MM.1S (cell line): Measurements from ENCODE around the gene ZMYM4.

ENCODE experiments used
- DNase-seq: peaks from one replicate; pipeline ENCODE4 v3.0.0-alpha.2; 2015
- H2AFZ ChIP-seq: fragments of 300-600 bp; sonication (generic); 2 replicates; pipeline ENCODE4 v1.6.0; 2016; ENCODE audit warnings: antibody characterized with exemption, low read length
- H3F3A ChIP-seq: fragments of 300-600 bp; sonication (generic); 2 replicates; pipeline ENCODE4 v1.6.1; 2016; ENCODE audit warnings: mild to moderate bottlenecking, antibody characterized with exemption, low read length, moderate library complexity, mixed read lengths; ENCODE audit not compliant: insufficient read depth
- H3K27ac ChIP-seq: fragments of 300-600 bp; sonication (generic); 2 replicates; pipeline ENCODE4 v1.5.1; 2016; ENCODE audit warnings: mild to moderate bottlenecking, low read length
- H3K27me3 ChIP-seq: fragments of 300-600 bp; sonication (generic); replicated peaks from 2 replicates; pipeline ENCODE4 v1.6.0; 2016; ENCODE audit warnings: low read length; ENCODE audit not compliant: insufficient read depth
- H3K36me3 ChIP-seq: fragments of 300-600 bp; sonication (generic); replicated peaks from 2 replicates; pipeline ENCODE4 v1.6.1; 2016; ENCODE audit warnings: mild to moderate bottlenecking, low read length, mixed read lengths; ENCODE audit not compliant: insufficient read depth
- H3K4me1 ChIP-seq: fragments of 300-600 bp; sonication (generic); 2 replicates; pipeline ENCODE4 v1.6.1; 2016; ENCODE audit warnings: low read length, mixed read lengths
- H3K4me2 ChIP-seq: fragments of 300-600 bp; sonication (generic); 2 replicates; pipeline ENCODE4 v1.6.0; 2016; ENCODE audit warnings: low read depth, low read length
- H3K4me3 ChIP-seq: fragments of 300-600 bp; sonication (generic); 2 replicates; pipeline ENCODE4 v1.5.1; 2016; ENCODE audit warnings: low read length, mixed read lengths
- H3K79me2 ChIP-seq: fragments of 300-600 bp; sonication (generic); 2 replicates; pipeline ENCODE4 v1.6.1; 2016; ENCODE audit warnings: mixed run types, low read length, mixed read lengths
- H3K9ac ChIP-seq: fragments of 300-600 bp; sonication (generic); 2 replicates; pipeline ENCODE4 v1.6.1; 2016; ENCODE audit warnings: low read length, mixed read lengths
- H3K9me2 ChIP-seq: fragments of 300-600 bp; sonication (generic); replicated peaks from 2 replicates; pipeline ENCODE4 v1.6.1; 2016; ENCODE audit warnings: mild to moderate bottlenecking, low read length, mixed read lengths; ENCODE audit not compliant: insufficient read depth
- H3K9me3 ChIP-seq: fragments of 300-600 bp; sonication (generic); replicated peaks from 2 replicates; pipeline ENCODE4 v1.6.1; 2016; ENCODE audit warnings: mild to moderate bottlenecking, low read length, mixed read lengths; ENCODE audit not compliant: insufficient read depth
- H4K20me1 ChIP-seq: fragments of 300-600 bp; sonication (generic); 2 replicates; pipeline ENCODE4 v1.6.1; 2016; ENCODE audit warnings: mild to moderate bottlenecking, low read length, moderate library complexity, mixed read lengths; ENCODE audit not compliant: insufficient read depth
- EZH2 ChIP-seq: fragments of 300-600 bp; sonication (generic); optimal IDR thresholded peaks from 2 replicates; pipeline ENCODE3; 2017; ENCODE audit warnings: low read depth, mild to moderate bottlenecking, antibody characterized with exemption, low read length, mixed read lengths
- EZH2phosphoT487 ChIP-seq: fragments of 300-600 bp; sonication (generic); IDR thresholded peaks from 2 replicates; pipeline ENCODE4 v1.6.1; 2018; ENCODE audit warnings: antibody characterized with exemption, low read length
- TF ChIP-seq, protein P1 (sequence below): fragments of 300-600 bp; sonication (generic); IDR thresholded peaks from 2 replicates; pipeline ENCODE4 v1.5.1; 2016; ENCODE audit warnings: antibody characterized with exemption, low read length, mixed read lengths

Gene ZMYM4

DNA sequence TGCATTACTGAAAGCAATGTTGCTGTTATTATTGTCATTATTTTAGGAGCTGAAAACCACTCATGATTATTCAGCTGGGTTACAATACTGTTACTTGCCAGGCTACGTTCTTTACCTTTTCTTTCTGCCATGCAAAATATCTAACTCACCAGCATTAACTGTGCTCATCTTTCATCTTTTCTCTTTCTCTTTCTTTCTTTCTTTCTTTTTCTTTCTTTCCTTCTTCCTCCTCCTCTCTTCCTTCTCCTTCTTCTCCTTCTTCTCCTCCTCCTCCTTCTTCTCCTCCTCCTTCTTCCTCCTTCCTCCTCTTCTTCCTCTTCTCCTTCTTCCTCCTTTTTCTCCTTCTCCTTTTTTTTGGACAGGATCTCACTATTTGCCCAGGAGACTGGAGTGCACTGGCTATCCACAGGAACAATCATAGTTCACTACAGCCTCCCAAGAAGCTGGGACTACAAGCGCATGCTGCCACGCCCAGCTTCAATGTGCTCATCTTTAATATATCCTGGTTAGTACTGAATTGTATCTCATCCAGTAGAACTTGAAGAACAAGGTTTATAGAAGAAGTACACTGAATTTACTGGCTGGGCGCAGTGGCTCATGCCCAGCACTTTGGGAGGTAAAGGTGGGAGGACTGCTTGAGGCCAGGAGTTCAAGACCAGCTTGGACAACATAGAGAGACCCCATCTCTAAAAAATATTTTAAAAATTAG is 6.9 kb upstream of the ZMYM4 start:
- DNase-seq: no peak
- Histone ChIP-seq H3K9me2 (no peaks in the 10 kb centered on the region), H3K36me3 (no peaks in the 10 kb centered on the region), H3F3A (peaks cover 11% of the 10 kb centered on the region; the same call in 1 of the 2 replicates), H3K4me3 (no peak overlapping the region), H3K4me1 (peaks cover 13% of the 10 kb centered on the region), H3K9ac (no peak overlapping the region), H3K9me3 (no peaks in the 10 kb centered on the region), H3K27me3 (no peaks in the 10 kb centered on the region), H4K20me1 (no peaks in the 10 kb centered on the region), H3K79me2 (no peaks in the 10 kb centered on the region), H2AFZ (no peak overlapping the region), H3K4me2 (no peak overlapping the region), H3K27ac (no peak overlapping the region)
- no peak for TF ChIP-seq EZH2phosphoT487

DNA sequence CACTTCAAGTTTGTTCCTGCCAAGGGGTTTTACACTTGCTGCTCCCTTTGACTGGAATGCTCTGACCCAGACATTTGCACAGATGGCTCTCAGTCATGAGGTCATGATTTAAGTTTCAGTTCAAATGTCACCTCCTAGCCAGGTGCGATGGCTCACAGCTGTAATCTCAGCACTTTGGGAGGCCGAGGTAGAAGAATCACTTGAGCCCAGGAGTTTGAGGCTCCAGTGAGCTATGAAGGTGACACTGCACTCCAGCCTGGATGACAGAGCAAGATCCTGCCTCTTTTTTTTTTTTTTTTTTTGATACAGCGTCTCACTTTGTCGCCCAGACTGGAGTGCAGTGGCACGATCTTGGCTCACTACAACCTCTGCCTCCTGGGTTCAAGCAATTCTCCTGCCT is 4.5 kb upstream of the ZMYM4 start:
- Histone ChIP-seq H3K27me3 (no peaks in the 10 kb centered on the region), H3K9me3 (no peaks in the 10 kb centered on the region), H3K4me2 (peak overlapping the region; percentile 34; the same call in 1 of the 2 replicates), H3K36me3 (no peaks in the 10 kb centered on the region), H3K27ac (peak overlapping the region; percentile 36; the same call in 1 of the 2 replicates), H3K9ac (no peak overlapping the region), H3K9me2 (no peaks in the 10 kb centered on the region), H2AFZ (peak overlapping the region; percentile 36; the same call in 1 of the 2 replicates), H3K79me2 (peaks cover 3% of the 10 kb centered on the region), H3K4me3 (no peak overlapping the region), H3K4me1 (peaks cover 18% of the 10 kb centered on the region), H3F3A (peaks cover 11% of the 10 kb centered on the region; the same call in 1 of the 2 replicates), H4K20me1 (no peaks in the 10 kb centered on the region)
- DNase-seq: peak; percentile 76
- TF ChIP-seq, protein P1, sequence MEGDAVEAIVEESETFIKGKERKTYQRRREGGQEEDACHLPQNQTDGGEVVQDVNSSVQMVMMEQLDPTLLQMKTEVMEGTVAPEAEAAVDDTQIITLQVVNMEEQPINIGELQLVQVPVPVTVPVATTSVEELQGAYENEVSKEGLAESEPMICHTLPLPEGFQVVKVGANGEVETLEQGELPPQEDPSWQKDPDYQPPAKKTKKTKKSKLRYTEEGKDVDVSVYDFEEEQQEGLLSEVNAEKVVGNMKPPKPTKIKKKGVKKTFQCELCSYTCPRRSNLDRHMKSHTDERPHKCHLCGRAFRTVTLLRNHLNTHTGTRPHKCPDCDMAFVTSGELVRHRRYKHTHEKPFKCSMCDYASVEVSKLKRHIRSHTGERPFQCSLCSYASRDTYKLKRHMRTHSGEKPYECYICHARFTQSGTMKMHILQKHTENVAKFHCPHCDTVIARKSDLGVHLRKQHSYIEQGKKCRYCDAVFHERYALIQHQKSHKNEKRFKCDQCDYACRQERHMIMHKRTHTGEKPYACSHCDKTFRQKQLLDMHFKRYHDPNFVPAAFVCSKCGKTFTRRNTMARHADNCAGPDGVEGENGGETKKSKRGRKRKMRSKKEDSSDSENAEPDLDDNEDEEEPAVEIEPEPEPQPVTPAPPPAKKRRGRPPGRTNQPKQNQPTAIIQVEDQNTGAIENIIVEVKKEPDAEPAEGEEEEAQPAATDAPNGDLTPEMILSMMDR: no peak
- TF ChIP-seq EZH2: no peak
- TF ChIP-seq EZH2phosphoT487: no peak

DNA sequence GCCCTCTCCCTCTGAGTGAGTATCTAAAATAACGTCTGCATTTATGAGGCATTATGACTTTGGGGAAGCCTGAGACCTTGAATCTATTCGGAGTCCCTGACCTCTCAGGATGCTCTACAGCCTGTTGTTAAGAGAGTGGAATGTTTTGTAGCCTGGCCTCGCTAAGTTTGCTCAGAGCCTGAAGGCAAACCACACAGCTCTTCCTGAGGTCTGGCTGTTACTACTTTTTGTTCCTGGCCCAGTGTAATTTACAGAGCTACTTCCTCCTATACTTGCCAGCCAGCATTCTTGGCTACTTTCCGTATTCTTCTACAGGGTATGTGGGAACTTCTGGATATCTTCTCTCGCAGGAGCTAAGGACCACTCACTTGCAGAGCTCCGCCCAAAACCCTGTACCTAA is 3.6 kb upstream of the ZMYM4 start:
- no peak overlapping the region for H3K9ac ChIP-seq
- H3K4me2 ChIP-seq: peak overlapping the region; percentile 11; the same call in 1 of the 2 replicates
- TF ChIP-seq EZH2: no peak
- TF ChIP-seq EZH2phosphoT487: no peak
- TF ChIP-seq, protein P1: no peak

DNA sequence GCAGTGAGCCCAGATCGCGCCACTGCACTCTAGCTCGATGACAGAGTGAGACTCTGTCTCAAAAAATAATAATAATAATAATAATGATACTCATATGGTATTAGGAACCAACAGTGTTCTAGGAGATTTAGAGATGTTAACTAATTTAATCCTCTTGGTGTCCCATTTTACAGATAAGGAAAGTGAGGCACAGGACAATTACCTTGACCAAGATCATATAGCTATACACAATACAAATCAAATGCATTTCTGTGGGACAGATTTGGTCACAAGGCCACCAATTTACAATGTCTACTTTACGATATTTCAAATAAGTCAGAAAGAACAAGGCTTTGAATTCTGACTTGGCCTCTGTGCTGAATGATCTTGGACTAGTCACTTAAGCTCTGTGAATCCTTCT is 2.2 kb upstream of the ZMYM4 start:
- H3K9ac ChIP-seq: no peak overlapping the region
- no peak overlapping the region for H3K4me2 ChIP-seq
- H3K36me3 ChIP-seq: no peaks in the 10 kb centered on the region
- no peaks in the 10 kb centered on the region for H3K27me3 ChIP-seq
- no peak overlapping the region for H2AFZ ChIP-seq
- no peak for DNase-seq
- peaks cover 26% of the 10 kb centered on the region for H3K79me2 ChIP-seq
- H3K4me3 ChIP-seq: no peak overlapping the region
- peaks cover 14% of the 10 kb centered on the region; the same call in 1 of the 2 replicates for H3F3A ChIP-seq
- no peaks in the 10 kb centered on the region for H3K9me2 ChIP-seq
- TF ChIP-seq, protein P1: no peak
- TF ChIP-seq EZH2phosphoT487 (no peak), EZH2 (no peak)
- no peak overlapping the region for H3K27ac ChIP-seq
- peaks cover 24% of the 10 kb centered on the region for H3K4me1 ChIP-seq
- H4K20me1 ChIP-seq: no peaks in the 10 kb centered on the region
- H3K9me3 ChIP-seq: no peaks in the 10 kb centered on the region

More for the DNA sequence above, 3.6 kb upstream of the ZMYM4 start:
- no peak for DNase-seq
- peaks cover 12% of the 10 kb centered on the region for H3K79me2 ChIP-seq
- H3F3A ChIP-seq: peaks cover 14% of the 10 kb centered on the region; the same call in 1 of the 2 replicates
- H3K9me3 ChIP-seq: no peaks in the 10 kb centered on the region
- no peaks in the 10 kb centered on the region for H3K36me3 ChIP-seq
- no peaks in the 10 kb centered on the region for H4K20me1 ChIP-seq
- no peak overlapping the region for H3K4me3 ChIP-seq
- peak overlapping the region; percentile 39 for H2AFZ ChIP-seq
- H3K9me2 ChIP-seq: no peaks in the 10 kb centered on the region
- H3K27me3 ChIP-seq: no peaks in the 10 kb centered on the region
- H3K27ac ChIP-seq: peak overlapping the region; percentile 14; the same call in 1 of the 2 replicates
- peaks cover 23% of the 10 kb centered on the region for H3K4me1 ChIP-seq
